Body of pancreas (tissue), 4 donors: Measurements from ENCODE around the gene LAMA2.

ENCODE experiments used
- CTCF ChIP-seq, 7 experiments: fragments of 450-650 bp in 4 of 7; fragments of 200-600 bp in 3 of 7; sonication (generic) in 3 of 7; IDR thresholded peaks; one replicate each; pipeline ENCODE4 v1.5.1; 2016 to 2019; ENCODE audit warnings: antibody characterized with exemption in 7 of 7
- POLR2A ChIP-seq, 3 donors: fragments of 450-650 bp; IDR thresholded peaks; one replicate each; pipeline ENCODE4 v1.6.1; 2016; ENCODE audit warnings: antibody characterized with exemption in 3 of 3, mild to moderate bottlenecking in 2 of 3

DNA sequence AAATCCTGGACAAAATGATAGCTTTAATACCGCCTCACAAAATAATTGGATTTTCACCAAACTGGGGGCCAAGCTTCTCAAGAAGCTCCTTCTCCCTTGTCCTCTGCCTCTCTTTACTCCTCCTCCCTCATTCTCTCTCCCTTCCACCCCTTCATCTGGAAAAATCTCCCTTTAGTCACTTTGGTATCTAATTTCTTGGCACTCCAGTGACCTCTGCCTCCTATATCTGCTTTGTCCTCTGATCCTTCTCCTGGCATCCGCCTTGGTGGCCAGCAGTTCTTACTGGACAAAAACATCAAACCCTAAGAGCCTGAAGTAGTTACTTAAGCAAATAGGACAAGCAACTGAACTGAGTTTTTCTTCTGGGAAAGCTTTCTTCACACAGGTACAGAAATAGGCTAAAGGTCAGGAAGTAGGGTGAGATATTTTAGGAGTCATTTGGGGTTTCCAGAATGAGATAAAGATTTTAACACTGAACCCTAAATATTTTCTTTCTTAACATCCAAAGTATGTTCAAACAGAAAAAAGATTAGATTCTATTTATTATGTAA, 606.4 kb downstream of the LAMA2 start:
- TF ChIP-seq CTCF (IDR thresholded peaks at IDR 0.05): no peak
- no peak for TF ChIP-seq POLR2A (IDR thresholded peaks at IDR 0.05)
